Left ventricle myocardium superior (tissue), 1 donor: ENCODE measurements around the gene PTPRN2. TPM values are rescaled to one million over a fixed set of nuclear protein-coding genes. Genes with fewer than 3 reads are reported as not detected.
A peak's percentile ranks its signal among the peaks of the same experiment; 100 is the strongest.
"Not testable (repeated sequence)": the region's sequence is repeated elsewhere in the genome, so short reads cannot be mapped to it uniquely, and the experiment has no call there.

Experiments
- ATAC-seq: fragments of 200-7000 bp; cut with Tn5 transposase; one replicate; pipeline ENCODE4 v1.9.1; 2020; ENCODE audit warnings: mild to moderate bottlenecking, moderate library complexity
- DNase-seq: peaks from one replicate; pipeline ENCODE4 v3.0.0-alpha.2; 2020
- intact Hi-C: fragments of 100-400 bp; cut with micrococcal nuclease; formaldehyde crosslinking; loops from one replicate; pipeline ENCODE4 v1.11.0; 2022
- microRNA-seq: library from miRNA; unstranded; fragments of <30 nt; microRNA quantifications from one replicate; pipeline ENCODE4 v1.2.0, GENCODE V29; 2020; ENCODE audit warnings: borderline number of aligned reads
- total RNA-seq: library from RNA; stranded (reverse); fragmentation: NEBNext Ultra II Directional; extraction: Animal tissue kit (Norgen Biotek cat#: 25700); gene quantifications from one replicate; pipeline ENCODE4 v1.2.1, GENCODE V29; 2021
- donor health status: DM: no; HTN: yes; CAD: no; lungs with severe emphysema.

Gene PTPRN2
- total RNA-seq, 1 donor from 2014 or later: 1.3 TPM

GRCh38 chr7:157500171-157500960 lies 1087.3 kb downstream of the PTPRN2 start:
- DNase-seq (no peak), ATAC-seq (no peak)
- intact Hi-C loops: no loop called here

DNA sequence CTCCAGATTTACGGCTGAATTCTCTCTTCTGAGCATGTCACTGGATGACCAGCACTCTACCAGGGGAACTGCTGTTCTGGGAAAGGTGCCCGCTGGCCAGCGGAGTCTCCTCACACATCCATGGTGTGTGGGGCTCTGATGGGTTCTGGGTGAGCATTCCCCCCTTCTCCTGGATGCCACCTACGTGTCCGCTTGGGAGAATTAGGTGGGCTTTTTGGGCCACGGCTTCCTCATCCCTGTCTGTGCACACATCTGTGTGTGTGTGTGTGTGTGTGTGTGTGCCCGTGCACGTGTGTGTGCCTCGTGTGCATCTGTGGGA lies 1087.8 kb downstream of the PTPRN2 start:
- ATAC-seq: no peak
- no peak for DNase-seq
- intact Hi-C loops: no loop called here

DNA sequence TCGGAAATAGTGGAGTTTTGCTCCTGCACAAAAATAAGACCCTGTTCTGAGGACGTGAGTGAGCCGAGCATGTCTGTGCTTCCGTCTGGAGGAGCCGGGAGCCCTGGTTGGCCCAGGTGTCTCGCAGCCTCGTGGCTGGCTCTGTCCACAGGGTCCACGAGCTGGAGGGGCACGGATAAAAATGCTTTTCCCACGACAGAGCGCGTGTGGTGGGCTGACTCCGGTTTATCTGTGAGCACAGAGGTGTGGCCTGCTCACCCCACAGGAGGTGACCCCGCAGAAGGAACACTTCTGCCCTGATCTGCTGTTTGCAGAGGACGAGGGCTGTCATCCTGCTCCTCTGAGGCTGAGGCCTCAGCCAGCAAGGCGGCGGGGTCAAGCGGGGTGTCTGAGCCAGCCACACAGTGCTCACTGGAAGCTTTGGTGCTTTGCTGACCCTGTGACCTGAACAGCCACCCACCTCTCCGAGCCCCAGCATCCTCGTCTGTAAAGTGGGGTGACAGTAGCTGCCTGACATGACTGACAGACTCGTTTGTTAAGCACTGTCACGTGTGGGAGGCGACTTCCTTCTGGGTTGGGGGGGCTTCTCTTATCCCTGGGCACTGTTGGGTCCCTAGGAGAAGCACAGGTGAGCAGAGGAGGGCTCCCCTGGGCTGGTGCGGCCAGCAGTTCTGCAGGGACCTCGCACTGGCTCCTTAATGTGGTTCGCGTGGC lies 1088.3 kb downstream of the PTPRN2 start:
- intact Hi-C loops: no loop called here
- DNase-seq: no peak
- no peak for ATAC-seq

DNA sequence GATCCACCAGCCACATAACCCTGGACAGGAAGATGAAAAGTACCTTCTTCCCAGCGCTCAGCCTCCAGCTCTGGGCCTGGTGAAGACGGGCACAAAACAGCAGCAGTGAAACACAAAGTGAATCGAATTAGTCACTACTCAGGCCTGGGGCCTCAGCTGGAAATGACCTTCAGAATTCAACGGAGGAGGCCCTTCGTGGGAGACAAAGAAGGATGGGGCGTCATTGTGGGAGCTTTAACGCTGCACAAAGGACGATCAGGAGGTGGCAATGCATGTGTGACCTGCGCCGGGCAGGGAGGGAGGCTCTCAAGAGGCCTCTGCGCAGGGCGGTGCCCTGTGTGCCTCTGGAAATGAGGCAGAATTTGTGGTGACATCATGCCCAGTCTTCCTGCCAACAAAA lies 1089.0 kb downstream of the PTPRN2 start:
- DNase-seq (no peak), ATAC-seq (no peak)
- intact Hi-C loops: no loop called here

DNA sequence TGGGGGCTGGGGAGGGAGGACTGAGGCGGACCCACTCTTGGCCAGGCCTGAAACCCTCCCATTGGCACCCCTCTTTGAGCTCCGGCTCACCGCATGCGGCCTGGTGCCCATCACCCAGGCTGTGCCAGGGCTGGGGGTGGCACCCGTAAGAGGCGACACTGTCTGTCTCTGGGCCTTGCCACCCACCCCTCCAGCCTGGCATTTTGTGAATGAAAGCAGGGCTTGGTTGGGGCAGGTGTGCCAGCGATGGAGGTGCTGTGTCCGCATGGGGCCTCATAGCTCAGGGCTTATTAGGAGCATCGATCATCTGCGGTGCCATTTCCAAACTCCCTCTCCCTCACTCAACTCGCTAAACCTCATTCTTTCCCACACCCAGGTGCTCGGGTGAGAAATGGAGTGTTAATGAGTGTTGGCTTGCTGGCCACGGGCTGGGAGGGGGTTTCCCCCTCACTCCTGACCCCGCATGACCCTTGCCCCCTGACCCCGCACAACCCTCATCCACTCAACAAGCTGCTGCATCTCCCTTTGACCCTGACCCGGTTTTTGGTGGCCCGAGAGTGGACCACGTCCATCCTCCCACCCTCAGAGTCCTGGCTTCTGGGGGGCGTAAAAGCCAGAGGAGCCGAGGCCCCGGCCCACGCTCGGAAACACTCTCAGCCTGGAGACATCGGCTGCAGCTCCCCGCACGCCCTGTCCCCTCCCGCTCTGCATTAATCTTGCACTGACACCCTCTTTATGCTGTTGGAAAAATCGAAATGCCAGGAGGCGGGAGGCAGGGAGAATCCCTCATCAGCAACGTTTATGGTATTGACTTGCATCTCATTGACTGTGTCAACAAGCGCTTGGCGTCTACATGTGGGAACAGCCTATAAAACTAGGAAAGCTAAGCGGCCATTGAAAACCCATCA lies 1089.6 kb downstream of the PTPRN2 start:
- no peak for DNase-seq
- intact Hi-C loops: no loop called here
- ATAC-seq: no peak

- DNase-seq (no peak), ATAC-seq (no peak)
- intact Hi-C loops: no loop called here
These were observed 1090.3 kb downstream of the PTPRN2 start for GRCh38 chr7:157497367-157497743.

GRCh38 chr7:157496416-157497275 lies 1091.0 kb downstream of the PTPRN2 start:
- no peak for DNase-seq
- ATAC-seq: no peak
- intact Hi-C loops: no loop called here

DNA sequence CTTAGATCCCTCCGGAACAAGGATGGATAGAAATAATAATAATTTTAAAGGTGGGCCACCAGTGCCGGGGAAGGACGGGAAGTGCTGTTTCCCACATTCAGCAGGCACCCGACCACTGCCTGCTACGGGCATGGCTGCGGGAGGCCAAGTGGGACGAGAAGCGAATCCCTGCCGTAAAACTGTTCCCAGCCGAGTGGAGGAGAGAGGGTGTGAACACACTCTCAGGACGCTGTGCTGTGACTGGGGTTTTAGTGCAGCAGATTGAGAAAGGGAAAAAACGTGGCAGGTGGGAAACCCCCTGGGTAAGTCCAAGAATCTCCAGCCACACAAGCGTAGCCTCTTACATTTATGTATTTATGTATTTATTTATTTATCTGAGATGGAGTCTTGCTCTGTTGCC lies 1092.0 kb downstream of the PTPRN2 start:
- DNase-seq (no peak), ATAC-seq (no peak)

DNA sequence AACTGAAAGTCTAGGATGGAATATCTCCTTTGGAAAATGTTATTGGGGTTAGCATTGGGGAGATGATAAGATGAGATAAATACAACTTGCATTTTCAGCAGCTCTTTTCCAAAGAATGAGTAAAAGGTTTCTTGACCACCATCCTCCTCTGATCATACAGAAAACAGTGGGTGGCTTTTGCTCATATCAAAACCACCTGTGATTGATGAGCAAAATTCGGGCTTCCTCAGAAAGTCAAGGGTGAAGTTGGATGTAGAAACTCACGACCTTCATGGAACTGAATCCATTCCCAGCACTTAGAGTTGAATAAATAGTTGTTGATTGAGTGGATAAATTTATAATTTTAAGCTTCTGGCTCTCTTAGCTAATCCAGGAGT lies 1092.5 kb downstream of the PTPRN2 start:
- ATAC-seq (no peak), DNase-seq (no peak)

More for the DNA sequence above, 1092.0 kb downstream of the PTPRN2 start:
- intact Hi-C loops: no loop called here

DNA sequence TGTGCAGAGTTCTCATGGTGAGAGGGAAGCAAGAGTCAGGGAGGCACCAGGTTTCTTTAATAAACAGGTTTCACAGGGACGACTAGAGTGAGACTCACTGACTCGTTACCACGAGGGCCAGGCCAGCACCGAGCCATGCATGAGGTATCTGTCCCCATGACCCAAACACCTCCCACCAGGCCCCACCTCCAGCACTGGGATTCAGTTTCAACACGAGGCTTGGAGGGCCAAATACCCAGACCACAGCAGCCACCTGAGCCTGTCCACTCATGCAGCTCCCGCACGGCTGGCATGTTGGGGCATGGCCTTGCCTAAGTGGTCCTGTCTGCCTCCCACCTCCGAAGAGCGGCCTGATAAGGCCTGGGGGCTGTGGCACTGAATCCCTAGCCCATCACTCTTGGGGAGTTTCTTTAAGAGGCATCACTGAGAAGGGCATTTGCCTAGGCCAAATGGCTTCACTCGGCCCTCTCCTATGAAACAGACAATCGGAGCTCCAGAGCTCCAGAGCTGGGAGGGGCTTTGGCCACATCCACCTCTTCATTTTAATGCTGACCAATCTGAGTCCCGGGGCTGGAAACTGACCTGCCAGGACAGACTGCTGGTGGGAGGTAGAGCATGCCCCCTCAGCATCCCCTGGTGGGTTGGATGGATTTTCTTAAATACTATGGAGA lies 1093.0 kb downstream of the PTPRN2 start:
- ATAC-seq: no peak
- no peak for DNase-seq
- intact Hi-C loops: no loop called here

More for the DNA sequence above, 1092.5 kb downstream of the PTPRN2 start:
- intact Hi-C loops: no loop called here

DNA sequence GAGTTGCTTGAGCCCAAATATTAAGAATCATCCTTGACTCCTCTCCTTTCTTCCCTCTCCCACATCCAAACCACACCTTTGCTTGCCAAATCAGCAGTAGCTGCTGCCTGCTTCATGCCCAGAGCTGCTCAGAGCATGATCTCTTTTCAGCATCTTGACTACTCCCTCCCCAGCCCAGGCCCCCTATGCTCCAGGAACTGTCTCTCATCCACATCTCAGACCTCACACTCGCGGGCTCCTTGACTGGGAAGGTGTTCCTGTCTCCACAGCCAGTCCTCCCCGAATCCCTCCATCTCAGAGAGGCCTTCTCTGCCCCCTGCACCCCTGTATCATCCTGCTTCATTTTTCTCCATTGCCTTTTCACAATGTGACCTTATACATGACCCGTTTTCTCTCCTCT lies 1093.8 kb downstream of the PTPRN2 start:
- DNase-seq: no peak
- intact Hi-C loops: no loop called here
- no peak for ATAC-seq

DNA sequence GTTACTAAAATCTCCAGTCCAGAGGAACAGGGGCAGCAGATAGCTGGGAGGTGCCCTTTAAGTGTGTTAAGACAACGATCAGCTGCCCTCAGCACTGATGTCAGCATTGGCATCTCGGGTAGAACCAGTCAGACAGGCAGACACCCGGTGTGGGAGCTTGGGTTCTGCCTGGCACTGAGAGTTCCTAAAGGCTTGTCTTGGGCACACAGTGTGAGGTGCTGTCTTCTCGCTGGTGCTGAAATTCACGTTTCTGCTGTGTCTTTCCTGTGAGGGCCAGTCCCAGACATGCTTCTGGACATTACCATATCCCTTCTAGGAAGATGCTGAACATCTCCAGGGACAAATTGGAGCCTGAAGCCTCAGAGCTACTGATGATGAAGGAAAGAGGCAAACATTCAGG lies 1094.6 kb downstream of the PTPRN2 start:
- intact Hi-C loops: no loop called here
- DNase-seq (no peak), ATAC-seq (no peak)

GRCh38 chr7:157490465-157490912 lies 1097.1 kb downstream of the PTPRN2 start:
- ATAC-seq (peak; percentile 38), DNase-seq (no peak)
- intact Hi-C loops: no loop called here

GRCh38 chr7:157489870-157490269 lies 1097.8 kb downstream of the PTPRN2 start:
- ATAC-seq, intact Hi-C loops, DNase-seq: not testable (repeated sequence)

Small RNAs within 50 kb of the gene (microRNA-seq; reads per million reads assigned to microRNA genes)
- not detected for gene MIR153-2
- not detected for gene MIR5707
- not detected for gene MIR595

Other genes starting within 250 kb of the PTPRN2 start
- 5.0 TPM for gene NCAPG2, start 117.0 kb upstream of the PTPRN2 start, total RNA-seq
- 44.3 TPM for gene ESYT2, start 241.7 kb upstream of the PTPRN2 start, total RNA-seq